GM21723 (cell line): ENCODE results near the gene FERMT3.

Source experiments
- ATAC-seq: cut with Tn5 transposase; IDR thresholded peaks from one replicate; pipeline ENCODE4 v1.9.1; 2021; ENCODE audit warnings: mild to moderate bottlenecking, moderate library complexity; ENCODE audit not compliant: unreplicated experiment

Gene FERMT3

DNA sequence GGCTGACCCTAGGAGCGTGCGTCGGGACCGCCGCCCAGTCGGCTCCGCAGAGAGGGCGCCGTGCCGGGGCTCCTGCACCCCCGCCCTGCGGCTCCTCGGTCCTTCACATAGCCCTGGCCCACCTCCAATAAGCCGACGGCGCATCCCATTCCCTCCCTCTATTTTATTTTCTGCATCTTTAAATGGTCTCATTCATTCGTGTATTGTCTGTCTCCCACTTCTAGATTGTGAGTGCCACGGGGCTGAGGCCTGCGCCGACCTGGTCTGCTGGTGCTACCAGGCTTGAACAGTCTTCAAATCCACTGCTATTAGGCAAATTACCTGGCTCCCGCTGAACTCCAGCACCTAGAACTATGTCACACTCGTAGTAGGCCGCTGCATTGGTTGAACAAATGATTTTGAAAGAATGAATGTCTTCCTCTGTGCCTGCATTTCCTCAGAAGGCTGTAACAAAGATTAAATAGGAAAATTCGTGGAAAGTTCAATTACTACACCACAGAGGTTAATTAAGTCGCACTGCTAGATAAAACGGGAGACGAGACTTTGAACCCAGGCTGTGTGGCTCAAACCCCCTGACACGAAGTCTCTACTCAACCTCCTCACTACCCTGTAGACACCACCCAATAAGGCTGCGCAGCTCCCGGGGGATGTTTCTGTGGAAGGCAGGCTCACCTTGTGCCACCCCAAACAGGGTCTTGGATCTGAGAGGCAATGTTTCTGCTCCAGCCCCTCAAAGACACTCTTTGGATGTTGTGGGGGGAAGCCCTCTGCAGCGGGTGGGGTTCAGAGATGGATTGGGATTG lies 41.4 kb downstream of the FERMT3 start:
- no peak for ATAC-seq

DNA sequence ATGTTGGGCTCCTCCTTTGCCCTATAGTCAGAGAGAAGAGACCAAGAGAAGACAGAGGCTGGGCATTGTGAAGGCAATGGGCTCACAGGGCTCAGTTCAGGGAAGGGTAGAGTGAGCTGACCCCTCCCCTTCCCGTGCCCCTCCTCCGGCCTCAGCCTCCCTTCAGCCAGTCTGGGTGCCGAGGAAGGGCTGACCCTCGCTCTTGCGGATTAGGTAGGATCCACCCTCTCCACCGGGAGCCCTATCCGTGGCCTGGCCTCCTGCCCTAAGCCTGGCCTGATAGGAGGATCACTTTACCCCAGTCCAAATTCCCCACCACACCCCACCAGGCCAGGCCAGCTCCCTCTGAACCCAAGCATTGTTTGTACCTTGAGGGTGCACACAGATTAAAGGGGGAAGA lies 42.1 kb downstream of the FERMT3 start:
- no peak for ATAC-seq

- ATAC-seq: no peak
Observed at GRCh38 chr11:64249038-64249437, 42.5 kb downstream of the FERMT3 start.

GRCh38 chr11:64249563-64250414 lies 43.3 kb downstream of the FERMT3 start:
- ATAC-seq: no peak

DNA sequence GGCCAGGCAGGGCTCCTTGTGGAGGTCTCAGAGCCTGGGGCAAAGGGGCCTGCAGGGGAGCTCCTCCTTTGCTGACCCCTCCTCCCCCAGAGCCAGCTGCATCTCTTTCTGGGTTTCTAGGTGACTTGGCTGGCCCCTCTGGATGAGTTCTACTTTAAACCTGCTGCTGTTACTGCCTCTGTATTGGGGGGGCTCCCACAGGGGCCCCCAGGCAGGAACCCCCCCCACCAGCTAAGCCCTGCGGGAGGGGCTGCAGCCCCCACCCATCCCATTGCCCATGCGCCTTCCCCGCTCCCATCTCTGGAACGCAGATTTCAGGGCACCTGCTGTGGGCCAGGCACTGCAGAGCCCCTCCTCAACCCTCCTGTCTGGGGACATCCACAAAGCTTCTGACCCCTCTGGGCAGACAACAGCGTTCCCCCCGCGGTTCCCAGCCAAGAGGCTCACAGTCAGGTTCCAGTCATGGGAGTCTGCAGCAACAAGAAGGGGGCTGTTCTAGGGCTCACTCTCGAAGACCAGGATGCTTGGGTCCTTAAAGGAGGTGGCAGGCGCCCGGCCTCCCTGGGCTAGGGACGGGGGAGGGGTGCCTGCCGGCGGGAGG lies 44.0 kb downstream of the FERMT3 start:
- no peak for ATAC-seq

GRCh38 chr11:64251016-64251752 lies 44.7 kb downstream of the FERMT3 start, which contains the start of gene PLCB3:
Gene PLCB3, plus strand, starts transcription at chr11:64251530. Its CDS starts 120 bp downstream, at chr11:64251650.
- no peak for ATAC-seq

DNA sequence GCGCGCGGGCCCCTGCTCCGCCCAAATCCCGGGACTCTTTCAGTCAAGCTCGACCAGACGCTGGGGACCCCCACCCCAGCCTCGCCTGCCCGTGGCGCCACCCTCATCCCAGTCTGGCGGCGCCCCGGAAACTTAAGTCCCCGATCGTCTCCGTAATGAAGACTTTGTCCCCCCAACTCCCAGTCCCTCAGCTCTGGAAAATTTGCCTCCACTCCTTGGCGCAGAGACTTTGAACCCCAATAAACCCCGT lies 45.2 kb downstream of the FERMT3 start:
- ATAC-seq: no peak

GRCh38 chr11:64252003-64252872 lies 45.7 kb downstream of the FERMT3 start:
- ATAC-seq: no peak

GRCh38 chr11:64253043-64253442 lies 46.5 kb downstream of the FERMT3 start:
- no peak for ATAC-seq

DNA sequence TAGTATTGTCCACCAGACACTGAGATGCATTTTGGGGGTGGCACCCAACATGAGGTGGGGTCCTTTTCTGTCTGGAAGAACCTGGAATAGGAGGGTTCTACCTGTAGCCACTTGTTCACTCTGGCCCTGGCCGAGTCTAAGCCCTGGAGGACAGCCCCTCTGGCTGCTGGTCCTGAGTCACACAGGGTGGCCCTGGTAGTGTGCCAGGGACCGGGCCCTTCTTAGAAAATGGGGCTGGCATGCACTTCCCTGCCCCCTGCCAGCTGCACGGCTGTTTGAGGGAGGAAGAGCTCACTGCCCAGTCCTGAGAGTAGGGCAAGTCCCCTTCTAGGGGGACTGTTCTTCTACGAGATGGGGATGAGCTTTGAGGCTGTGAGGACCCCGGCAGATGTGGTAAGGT lies 47.0 kb downstream of the FERMT3 start:
- no peak for ATAC-seq

GRCh38 chr11:64254326-64254725 lies 47.8 kb downstream of the FERMT3 start:
- ATAC-seq: no peak

- no peak for ATAC-seq
Observed at GRCh38 chr11:64255135-64256128, 48.9 kb downstream of the FERMT3 start.

- ATAC-seq: no peak
Observed at GRCh38 chr11:64256300-64256699, 49.8 kb downstream of the FERMT3 start.

GRCh38 chr11:64258356-64258755 lies 51.8 kb downstream of the FERMT3 start:
- ATAC-seq: no peak

DNA sequence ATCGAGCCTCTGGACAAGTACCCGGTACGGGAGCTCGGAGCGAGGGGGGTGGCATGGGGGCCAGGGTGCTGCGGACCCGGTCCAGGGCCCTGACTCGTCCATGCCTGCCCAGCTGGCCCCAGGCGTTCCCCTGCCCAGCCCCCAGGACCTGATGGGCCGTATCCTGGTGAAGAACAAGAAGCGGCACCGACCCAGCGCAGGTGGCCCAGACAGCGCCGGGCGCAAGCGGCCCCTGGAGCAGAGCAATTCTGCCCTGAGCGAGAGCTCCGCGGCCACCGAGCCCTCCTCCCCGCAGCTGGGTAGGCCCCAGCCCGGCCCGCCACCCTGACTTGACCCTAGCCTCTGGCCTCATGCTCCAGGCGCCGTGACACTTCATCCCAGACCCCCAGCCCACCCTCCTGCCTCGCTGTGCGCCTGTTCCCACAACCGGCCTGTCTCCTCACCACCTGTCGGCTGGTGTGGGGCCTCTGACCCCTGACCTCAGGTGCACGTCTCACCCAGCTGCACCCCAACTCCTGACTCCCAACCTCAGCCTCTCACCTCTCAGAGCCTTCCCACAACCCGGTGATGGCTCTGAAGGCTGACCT lies 52.5 kb downstream of the FERMT3 start:
- ATAC-seq: no peak

DNA sequence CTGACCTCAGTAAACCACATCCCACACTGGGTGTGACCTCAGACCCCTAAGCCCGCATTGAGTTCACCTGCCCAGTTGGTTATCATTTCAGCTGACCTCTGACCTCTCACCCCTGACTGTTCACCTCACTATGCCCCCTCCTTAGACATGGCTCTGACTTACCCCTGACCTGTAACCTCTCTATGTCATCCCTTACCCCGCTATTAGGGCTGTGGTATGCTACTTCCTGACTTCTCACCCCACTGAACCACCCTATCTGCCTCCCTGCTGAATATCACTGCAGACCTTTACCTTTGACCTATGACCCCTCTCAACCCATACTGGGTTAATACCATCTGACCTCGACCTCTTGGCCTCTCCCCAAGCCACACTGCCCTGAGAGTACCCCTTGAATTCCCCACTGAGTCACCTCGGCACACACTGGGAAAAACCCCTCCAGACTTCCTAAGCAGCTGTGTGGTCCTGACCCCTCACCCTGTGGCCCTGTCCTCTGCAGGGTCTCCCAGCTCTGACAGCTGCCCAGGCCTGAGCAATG lies 53.1 kb downstream of the FERMT3 start:
- ATAC-seq: no peak

DNA sequence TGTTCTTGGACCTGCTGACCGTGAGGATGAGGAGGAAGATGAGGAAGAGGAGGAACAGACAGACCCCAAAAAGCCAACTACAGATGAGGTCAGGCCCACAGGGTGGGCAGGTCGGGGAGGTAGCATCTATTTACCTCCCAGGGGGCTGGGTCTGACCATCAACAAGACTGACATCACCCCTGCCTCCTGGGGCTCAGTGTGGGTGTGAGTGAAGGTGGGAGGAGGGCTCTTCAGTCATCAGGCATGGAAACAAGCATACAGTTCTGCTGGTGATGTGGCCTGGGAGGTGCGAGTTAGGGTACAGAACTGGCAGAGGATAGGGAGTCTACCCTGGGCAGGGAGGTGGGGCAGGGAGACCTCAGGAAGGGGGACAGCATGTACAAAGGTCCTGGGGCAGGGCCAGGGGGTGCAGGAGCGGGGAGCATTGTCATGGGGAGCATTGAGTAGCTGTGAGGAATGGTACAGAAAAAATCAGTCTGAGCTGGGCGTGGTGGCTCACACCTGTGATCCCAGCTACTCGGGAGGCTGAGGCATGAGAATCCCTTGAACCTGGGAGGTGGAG lies 53.7 kb downstream of the FERMT3 start:
- ATAC-seq: no peak

DNA sequence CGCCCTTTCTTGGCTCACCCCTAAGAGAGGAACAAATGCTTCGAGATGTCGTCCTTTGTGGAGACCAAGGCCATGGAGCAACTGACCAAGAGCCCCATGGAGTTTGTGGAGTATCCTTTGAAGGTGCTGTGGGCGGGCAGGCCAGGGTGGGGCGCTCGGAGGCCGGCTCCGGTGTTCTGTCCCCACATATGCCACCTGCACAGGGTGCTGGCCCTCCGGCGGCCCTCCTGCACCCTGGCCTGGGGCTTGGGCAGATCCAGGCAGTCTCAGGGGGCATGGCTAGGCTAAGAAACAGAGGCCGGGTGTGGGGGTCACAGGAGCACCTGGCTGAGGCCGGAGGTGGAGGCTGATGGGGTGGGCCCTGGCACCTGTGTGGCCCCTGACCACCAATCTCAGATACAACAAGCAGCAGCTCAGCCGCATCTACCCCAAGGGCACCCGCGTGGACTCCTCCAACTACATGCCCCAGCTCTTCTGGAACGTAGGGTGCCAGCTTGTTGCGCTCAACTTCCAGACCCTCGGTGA lies 55.1 kb downstream of the FERMT3 start:
- ATAC-seq: no peak
